SK-N-SH (cell line): ENCODE data around the gene MYBPH.

Experiments
- EP300 ChIP-seq, 2 experiments: IDR thresholded peaks; 2 replicates each; pipeline versions ENCODE4 v1.4.0 to v1.6.1; 2012; ENCODE audit warnings: borderline replicate concordance in 1 of 2, low read depth in 1 of 2, low read length in 1 of 2
- FOSL2 ChIP-seq: IDR thresholded peaks from 2 replicates; pipeline ENCODE4 v1.4.0; 2012; ENCODE audit warnings: low read depth, mild to moderate bottlenecking, moderate library complexity, borderline replicate concordance
- SIN3A ChIP-seq: IDR thresholded peaks from 2 replicates; pipeline ENCODE4 v1.6.1; 2012; ENCODE audit warnings: low read depth, mild to moderate bottlenecking, low read length, moderate library complexity, borderline replicate concordance
- TF ChIP-seq, protein P1 (sequence below): fragments of 200-600 bp; sonication (generic); IDR thresholded peaks from 2 replicates; pipeline ENCODE4 v1.6.1; 2017; ENCODE audit warnings: antibody characterized with exemption, mild to moderate bottlenecking, moderate library complexity

GRCh38 chr1:203168991-203169390, 6.6 kb downstream of the MYBPH start:
- no peak for TF ChIP-seq SIN3A
- TF ChIP-seq FOSL2, result no peak
- TF ChIP-seq, protein P1, sequence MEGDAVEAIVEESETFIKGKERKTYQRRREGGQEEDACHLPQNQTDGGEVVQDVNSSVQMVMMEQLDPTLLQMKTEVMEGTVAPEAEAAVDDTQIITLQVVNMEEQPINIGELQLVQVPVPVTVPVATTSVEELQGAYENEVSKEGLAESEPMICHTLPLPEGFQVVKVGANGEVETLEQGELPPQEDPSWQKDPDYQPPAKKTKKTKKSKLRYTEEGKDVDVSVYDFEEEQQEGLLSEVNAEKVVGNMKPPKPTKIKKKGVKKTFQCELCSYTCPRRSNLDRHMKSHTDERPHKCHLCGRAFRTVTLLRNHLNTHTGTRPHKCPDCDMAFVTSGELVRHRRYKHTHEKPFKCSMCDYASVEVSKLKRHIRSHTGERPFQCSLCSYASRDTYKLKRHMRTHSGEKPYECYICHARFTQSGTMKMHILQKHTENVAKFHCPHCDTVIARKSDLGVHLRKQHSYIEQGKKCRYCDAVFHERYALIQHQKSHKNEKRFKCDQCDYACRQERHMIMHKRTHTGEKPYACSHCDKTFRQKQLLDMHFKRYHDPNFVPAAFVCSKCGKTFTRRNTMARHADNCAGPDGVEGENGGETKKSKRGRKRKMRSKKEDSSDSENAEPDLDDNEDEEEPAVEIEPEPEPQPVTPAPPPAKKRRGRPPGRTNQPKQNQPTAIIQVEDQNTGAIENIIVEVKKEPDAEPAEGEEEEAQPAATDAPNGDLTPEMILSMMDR, result no peak
- TF ChIP-seq EP300 (IDR thresholded peaks at IDR 0.05; ENCODE audit: borderline replicate concordance in 1 of 2, low read depth in 1 of 2, low read length in 1 of 2), result no peak
